PFSK-1 (cell line): ENCODE data around the gene ZNF212.

Experiments
- FOXP2 ChIP-seq: optimal IDR thresholded peaks from 2 replicates; pipeline ENCODE3; 2011; ENCODE audit warnings: borderline replicate concordance, control low read depth, inconsistent platforms; ENCODE audit not compliant: insufficient read depth; ENCODE audit errors: extremely low read length, extremely low read depth
- POLR2AphosphoS5 ChIP-seq: IDR thresholded peaks from 2 replicates; pipeline ENCODE4 v1.6.1; 2012; ENCODE audit warnings: low read depth, mild to moderate bottlenecking, control low read depth, low read length, moderate library complexity
- SIN3A ChIP-seq: IDR thresholded peaks from 2 replicates; pipeline ENCODE4 v1.6.1; 2012; ENCODE audit warnings: mild to moderate bottlenecking, low read length, moderate library complexity, borderline replicate concordance; ENCODE audit not compliant: insufficient read depth
- TAF1 ChIP-seq: IDR thresholded peaks from 2 replicates; pipeline ENCODE4 v1.6.1; 2012; ENCODE audit warnings: low read length, control low read depth, borderline replicate concordance; ENCODE audit not compliant: insufficient read depth
- TF ChIP-seq, protein P1 (sequence below), 2 experiments: IDR thresholded peaks; 2 replicates each; pipeline versions ENCODE4 v1.6.1 to v1.8.0; 2011 to 2012; ENCODE audit warnings: low read depth in 2 of 2, low read length in 2 of 2, control low read depth in 1 of 2, inconsistent platforms in 1 of 2, mild to moderate bottlenecking in 1 of 2, moderate library complexity in 1 of 2; ENCODE audit not compliant: insufficient read depth in 1 of 2

The ZNF212 gene

DNA sequence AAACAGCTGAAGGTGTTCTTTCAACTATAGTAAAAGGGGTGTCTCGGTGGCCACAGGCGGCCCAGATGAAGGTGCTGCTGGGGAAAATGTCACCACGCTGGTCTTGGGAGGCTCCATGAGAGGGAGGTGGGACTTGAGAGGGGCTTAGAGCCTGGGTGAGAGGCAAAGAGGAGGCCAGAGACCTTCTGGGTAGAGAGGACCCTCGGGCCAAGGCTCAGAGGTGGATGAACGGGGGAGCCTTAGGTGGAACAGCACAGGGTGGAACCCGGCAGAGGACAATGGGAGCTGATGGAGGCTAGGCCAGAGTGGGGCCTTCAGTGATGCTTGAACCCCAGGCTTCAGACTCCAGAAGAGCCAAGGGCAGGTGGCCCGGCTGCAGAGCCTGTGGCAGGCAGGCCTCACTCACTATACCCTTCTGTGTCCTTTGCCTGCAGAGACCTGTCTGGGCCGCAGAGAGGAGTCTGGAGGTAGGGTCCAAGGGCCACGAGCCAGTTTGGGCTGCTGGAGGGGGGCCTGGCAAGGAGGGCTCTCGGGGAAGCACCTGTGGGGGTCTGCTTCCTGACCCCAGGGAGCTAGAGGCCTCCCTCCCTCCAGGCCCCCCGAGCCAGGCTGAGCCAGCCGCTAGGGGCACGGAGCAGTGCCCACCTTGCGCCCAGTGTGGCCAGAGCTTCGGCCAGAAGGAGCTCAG lies 54.6 kb downstream of the ZNF212 start:
- no peak for TF ChIP-seq FOXP2
- TF ChIP-seq POLR2AphosphoS5: no peak
- TF ChIP-seq, protein P1, sequence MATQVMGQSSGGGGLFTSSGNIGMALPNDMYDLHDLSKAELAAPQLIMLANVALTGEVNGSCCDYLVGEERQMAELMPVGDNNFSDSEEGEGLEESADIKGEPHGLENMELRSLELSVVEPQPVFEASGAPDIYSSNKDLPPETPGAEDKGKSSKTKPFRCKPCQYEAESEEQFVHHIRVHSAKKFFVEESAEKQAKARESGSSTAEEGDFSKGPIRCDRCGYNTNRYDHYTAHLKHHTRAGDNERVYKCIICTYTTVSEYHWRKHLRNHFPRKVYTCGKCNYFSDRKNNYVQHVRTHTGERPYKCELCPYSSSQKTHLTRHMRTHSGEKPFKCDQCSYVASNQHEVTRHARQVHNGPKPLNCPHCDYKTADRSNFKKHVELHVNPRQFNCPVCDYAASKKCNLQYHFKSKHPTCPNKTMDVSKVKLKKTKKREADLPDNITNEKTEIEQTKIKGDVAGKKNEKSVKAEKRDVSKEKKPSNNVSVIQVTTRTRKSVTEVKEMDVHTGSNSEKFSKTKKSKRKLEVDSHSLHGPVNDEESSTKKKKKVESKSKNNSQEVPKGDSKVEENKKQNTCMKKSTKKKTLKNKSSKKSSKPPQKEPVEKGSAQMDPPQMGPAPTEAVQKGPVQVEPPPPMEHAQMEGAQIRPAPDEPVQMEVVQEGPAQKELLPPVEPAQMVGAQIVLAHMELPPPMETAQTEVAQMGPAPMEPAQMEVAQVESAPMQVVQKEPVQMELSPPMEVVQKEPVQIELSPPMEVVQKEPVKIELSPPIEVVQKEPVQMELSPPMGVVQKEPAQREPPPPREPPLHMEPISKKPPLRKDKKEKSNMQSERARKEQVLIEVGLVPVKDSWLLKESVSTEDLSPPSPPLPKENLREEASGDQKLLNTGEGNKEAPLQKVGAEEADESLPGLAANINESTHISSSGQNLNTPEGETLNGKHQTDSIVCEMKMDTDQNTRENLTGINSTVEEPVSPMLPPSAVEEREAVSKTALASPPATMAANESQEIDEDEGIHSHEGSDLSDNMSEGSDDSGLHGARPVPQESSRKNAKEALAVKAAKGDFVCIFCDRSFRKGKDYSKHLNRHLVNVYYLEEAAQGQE (IDR thresholded peaks at IDR 0.05; ENCODE audit: insufficient read depth in 1 of 2, low read depth in 2 of 2, low read length in 2 of 2): no peak
- TF ChIP-seq SIN3A: no peak
- TF ChIP-seq TAF1: no peak

- TF ChIP-seq, protein P1 (IDR thresholded peaks at IDR 0.05; ENCODE audit: insufficient read depth in 1 of 2, low read depth in 2 of 2, low read length in 2 of 2): no peak
- no peak for TF ChIP-seq TAF1
- no peak for TF ChIP-seq POLR2AphosphoS5
- no peak for TF ChIP-seq FOXP2
- no peak for TF ChIP-seq SIN3A
These were observed 55.4 kb downstream of the ZNF212 start for GRCh38 chr7:149294634-149295480.

GRCh38 chr7:149295481-149295850 lies 56.0 kb downstream of the ZNF212 start:
- no peak for TF ChIP-seq FOXP2
- TF ChIP-seq, protein P1 (IDR thresholded peaks at IDR 0.05; ENCODE audit: insufficient read depth in 1 of 2, low read depth in 2 of 2, low read length in 2 of 2): no peak
- TF ChIP-seq POLR2AphosphoS5: no peak
- TF ChIP-seq TAF1: no peak
- no peak for TF ChIP-seq SIN3A

GRCh38 chr7:149296368-149296767 lies 56.9 kb downstream of the ZNF212 start:
- no peak for TF ChIP-seq TAF1
- no peak for TF ChIP-seq POLR2AphosphoS5
- no peak for TF ChIP-seq FOXP2

GRCh38 chr7:149297034-149297755 lies 57.7 kb downstream of the ZNF212 start:
- TF ChIP-seq, protein P1 (IDR thresholded peaks at IDR 0.05; ENCODE audit: insufficient read depth in 1 of 2, low read depth in 2 of 2, low read length in 2 of 2): no peak
- TF ChIP-seq FOXP2: no peak
